GM23338 (cell line): ENCODE measurements around the gene RNF217. TPM values are rescaled to one million over a fixed set of nuclear protein-coding genes. Genes with fewer than 3 reads are reported as not detected.

Experiments used
- ATAC-seq: fragments of 200-7000 bp; cut with Tn5 transposase; 3 replicates; pipeline ENCODE4 v1.9.1; 2020
- DNase-seq: peaks from one replicate; pipeline ENCODE4 v3.0.0-alpha.2; 2015; ENCODE audit warnings: low spot score
- H2AFZ ChIP-seq: fragments of 200-600 bp; sonication (generic); 2 replicates; pipeline ENCODE4 v1.8.0; 2016; ENCODE audit warnings: antibody characterized with exemption, mild to moderate bottlenecking, moderate library complexity
- H3F3A ChIP-seq: fragments of 200-600 bp; sonication (generic); replicated peaks from 2 replicates; pipeline ENCODE4 v1.8.0; 2017; ENCODE audit warnings: antibody characterized with exemption, mixed run types, low read depth
- H3K27ac ChIP-seq: fragments of 200-600 bp; sonication (generic); 2 replicates; pipeline ENCODE4 v1.6.1; 2016; ENCODE audit warnings: low read depth
- H3K27me3 ChIP-seq: fragments of 200-600 bp; sonication (generic); 2 replicates; pipeline ENCODE4 v1.8.0; 2016; ENCODE audit warnings: mild to moderate bottlenecking, mixed run types, moderate library complexity; ENCODE audit not compliant: insufficient read depth
- H3K36me3 ChIP-seq: fragments of 200-600 bp; sonication (generic); 2 replicates; pipeline ENCODE4 v1.8.0; 2016; ENCODE audit warnings: mild to moderate bottlenecking; ENCODE audit not compliant: insufficient read depth
- H3K4me1 ChIP-seq: fragments of 200-600 bp; sonication (generic); 2 replicates; pipeline ENCODE4 v1.8.0; 2016; ENCODE audit warnings: mild to moderate bottlenecking, moderate library complexity; ENCODE audit not compliant: insufficient read depth
- H3K4me2 ChIP-seq: fragments of 200-600 bp; sonication (generic); 2 replicates; pipeline ENCODE4 v1.7.1; 2017; ENCODE audit warnings: mixed run types
- H3K4me3 ChIP-seq: fragments of 200-600 bp; sonication (generic); 2 replicates; pipeline ENCODE4 v1.6.1; 2016; ENCODE audit warnings: mixed run types
- H3K79me2 ChIP-seq: fragments of 200-600 bp; sonication (generic); replicated peaks from 2 replicates; pipeline ENCODE4 v1.8.0; 2017; ENCODE audit warnings: mild to moderate bottlenecking; ENCODE audit not compliant: insufficient read depth
- H3K9me2 ChIP-seq: fragments of 200-600 bp; sonication (generic); 2 replicates; pipeline ENCODE4 v1.8.0; 2017; ENCODE audit not compliant: insufficient read depth
- H4K20me1 ChIP-seq: fragments of 200-600 bp; sonication (generic); replicated peaks from 2 replicates; pipeline ENCODE4 v1.8.0; 2017; ENCODE audit warnings: mild to moderate bottlenecking; ENCODE audit not compliant: insufficient read depth
- H3K27ac Mint-ChIP-seq: 2 replicates; pipeline ENCODE4 v1.8.0; 2020; ENCODE audit warnings: inconsistent platforms, mild to moderate bottlenecking, moderate library complexity, mixed read lengths
- H3K27me3 Mint-ChIP-seq: 3 replicates; pipeline ENCODE4 v1.8.0; 2022; ENCODE audit warnings: low read depth, mild to moderate bottlenecking, moderate library complexity, mixed read lengths, inconsistent platforms; ENCODE audit not compliant: insufficient read depth, poor library complexity
- H3K36me3 Mint-ChIP-seq: 3 replicates; pipeline ENCODE4 v1.8.0; 2021; ENCODE audit warnings: low read depth, mild to moderate bottlenecking, inconsistent platforms, moderate library complexity, mixed read lengths
- H3K4me1 Mint-ChIP-seq: 3 replicates; pipeline ENCODE4 v1.8.0; 2020; ENCODE audit warnings: mild to moderate bottlenecking, inconsistent platforms, mixed read lengths
- H3K4me3 Mint-ChIP-seq: 3 replicates; pipeline ENCODE4 v1.8.0; 2021; ENCODE audit warnings: moderate library complexity, mild to moderate bottlenecking, inconsistent platforms, mixed read lengths
- H3K9me3 Mint-ChIP-seq: 3 replicates; pipeline ENCODE4 v1.8.0; 2020; ENCODE audit warnings: moderate library complexity, mild to moderate bottlenecking, inconsistent platforms, mixed read lengths
- CREB1 ChIP-seq: fragments of 250-450 bp; sonication (Bioruptor Pico); IDR thresholded peaks from 2 replicates; pipeline ENCODE4 v1.5.0; 2020; ENCODE audit warnings: low read depth, mild to moderate bottlenecking, moderate library complexity
- EZH2 ChIP-seq: fragments of 200-600 bp; sonication (generic); IDR thresholded peaks from one replicate; pipeline ENCODE4 v1.8.0; 2017; ENCODE audit warnings: antibody characterized with exemption, mild to moderate bottlenecking, low read depth; ENCODE audit not compliant: unreplicated experiment
- EZH2phosphoT487 ChIP-seq: fragments of 200-600 bp; sonication (generic); IDR thresholded peaks from one replicate; pipeline ENCODE4 v1.8.1; 2018; ENCODE audit warnings: antibody characterized with exemption; ENCODE audit not compliant: unreplicated experiment
- STAT1 ChIP-seq: IDR thresholded peaks from one replicate; pipeline ENCODE4 v1.6.1; 2016; ENCODE audit warnings: antibody characterized with exemption; ENCODE audit not compliant: unreplicated experiment
- ZNF114 ChIP-seq: fragments of 250-450 bp; sonication (Bioruptor Pico); IDR thresholded peaks from 2 replicates; pipeline ENCODE4 v1.5.0; 2020; ENCODE audit warnings: mild to moderate bottlenecking, moderate library complexity
- polyA plus RNA-seq: library from polyadenylated mRNA; unstranded; fragments of >200 nt; fragmentation: Nextera tagmentation; extraction: Ambion mirVana; gene quantifications from 2 replicates; pipeline ENCODE4 v1.2.1, GENCODE V29; 2016
- total RNA-seq: library from RNA; depleted of rRNA; stranded (reverse); fragments of >200 nt; shearing (Covaris generic); gene quantifications from 2 replicates; pipeline ENCODE4 v1.2.3, GENCODE V29; 2014
- TF ChIP-seq, protein P1 (sequence below): IDR thresholded peaks from one replicate; pipeline ENCODE4 v1.6.1; 2018; ENCODE audit warnings: antibody characterized with exemption; ENCODE audit not compliant: unreplicated experiment
- TF ChIP-seq, protein P2 (sequence below): fragments of 250-450 bp; sonication (Bioruptor Pico); IDR thresholded peaks from 2 replicates; pipeline ENCODE4 v1.5.0; 2020; ENCODE audit warnings: mild to moderate bottlenecking, moderate library complexity
- TF ChIP-seq, protein P3 (sequence below): IDR thresholded peaks from 2 replicates; pipeline ENCODE4 v1.6.1; 2016; ENCODE audit warnings: antibody characterized with exemption

The RNF217 gene
- total and polyA plus RNA-seq, 2 experiments from 2014 or later, result 1.7 to 6.2 TPM

GRCh38 chr6:124987999-124988591, 25.9 kb downstream of the RNF217 start (continued):
- no peak for TF ChIP-seq STAT1
- TF ChIP-seq EZH2, result no peak
- TF ChIP-seq, protein P1, sequence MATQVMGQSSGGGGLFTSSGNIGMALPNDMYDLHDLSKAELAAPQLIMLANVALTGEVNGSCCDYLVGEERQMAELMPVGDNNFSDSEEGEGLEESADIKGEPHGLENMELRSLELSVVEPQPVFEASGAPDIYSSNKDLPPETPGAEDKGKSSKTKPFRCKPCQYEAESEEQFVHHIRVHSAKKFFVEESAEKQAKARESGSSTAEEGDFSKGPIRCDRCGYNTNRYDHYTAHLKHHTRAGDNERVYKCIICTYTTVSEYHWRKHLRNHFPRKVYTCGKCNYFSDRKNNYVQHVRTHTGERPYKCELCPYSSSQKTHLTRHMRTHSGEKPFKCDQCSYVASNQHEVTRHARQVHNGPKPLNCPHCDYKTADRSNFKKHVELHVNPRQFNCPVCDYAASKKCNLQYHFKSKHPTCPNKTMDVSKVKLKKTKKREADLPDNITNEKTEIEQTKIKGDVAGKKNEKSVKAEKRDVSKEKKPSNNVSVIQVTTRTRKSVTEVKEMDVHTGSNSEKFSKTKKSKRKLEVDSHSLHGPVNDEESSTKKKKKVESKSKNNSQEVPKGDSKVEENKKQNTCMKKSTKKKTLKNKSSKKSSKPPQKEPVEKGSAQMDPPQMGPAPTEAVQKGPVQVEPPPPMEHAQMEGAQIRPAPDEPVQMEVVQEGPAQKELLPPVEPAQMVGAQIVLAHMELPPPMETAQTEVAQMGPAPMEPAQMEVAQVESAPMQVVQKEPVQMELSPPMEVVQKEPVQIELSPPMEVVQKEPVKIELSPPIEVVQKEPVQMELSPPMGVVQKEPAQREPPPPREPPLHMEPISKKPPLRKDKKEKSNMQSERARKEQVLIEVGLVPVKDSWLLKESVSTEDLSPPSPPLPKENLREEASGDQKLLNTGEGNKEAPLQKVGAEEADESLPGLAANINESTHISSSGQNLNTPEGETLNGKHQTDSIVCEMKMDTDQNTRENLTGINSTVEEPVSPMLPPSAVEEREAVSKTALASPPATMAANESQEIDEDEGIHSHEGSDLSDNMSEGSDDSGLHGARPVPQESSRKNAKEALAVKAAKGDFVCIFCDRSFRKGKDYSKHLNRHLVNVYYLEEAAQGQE, result no peak
- TF ChIP-seq EZH2phosphoT487, result no peak

- ATAC-seq (no peak), DNase-seq (no peak)
- Histone ChIP-seq H3K79me2 (no peaks in the 10 kb centered on the region), H3K27me3 (no peaks in the 10 kb centered on the region), H3F3A (no peaks in the 10 kb centered on the region), H3K36me3 (no peaks in the 10 kb centered on the region), H3K9me2 (no peaks in the 10 kb centered on the region), H3K4me1 (no peaks in the 10 kb centered on the region), H2AFZ (no peak overlapping the region), H4K20me1 (no peaks in the 10 kb centered on the region), H3K4me2 (no peak overlapping the region), H3K4me3 (no peak overlapping the region), H3K27ac (no peak overlapping the region)
- Mint-ChIP-seq H3K36me3 (no peaks in the 10 kb centered on the region), H3K27ac (no peak overlapping the region), H3K27me3 (no peaks in the 10 kb centered on the region), H3K9me3 (no peaks in the 10 kb centered on the region), H3K4me3 (no peak overlapping the region), H3K4me1 (peaks cover 9% of the 10 kb centered on the region; the same call in 2 of the 3 replicates)
- TF ChIP-seq, protein P2, sequence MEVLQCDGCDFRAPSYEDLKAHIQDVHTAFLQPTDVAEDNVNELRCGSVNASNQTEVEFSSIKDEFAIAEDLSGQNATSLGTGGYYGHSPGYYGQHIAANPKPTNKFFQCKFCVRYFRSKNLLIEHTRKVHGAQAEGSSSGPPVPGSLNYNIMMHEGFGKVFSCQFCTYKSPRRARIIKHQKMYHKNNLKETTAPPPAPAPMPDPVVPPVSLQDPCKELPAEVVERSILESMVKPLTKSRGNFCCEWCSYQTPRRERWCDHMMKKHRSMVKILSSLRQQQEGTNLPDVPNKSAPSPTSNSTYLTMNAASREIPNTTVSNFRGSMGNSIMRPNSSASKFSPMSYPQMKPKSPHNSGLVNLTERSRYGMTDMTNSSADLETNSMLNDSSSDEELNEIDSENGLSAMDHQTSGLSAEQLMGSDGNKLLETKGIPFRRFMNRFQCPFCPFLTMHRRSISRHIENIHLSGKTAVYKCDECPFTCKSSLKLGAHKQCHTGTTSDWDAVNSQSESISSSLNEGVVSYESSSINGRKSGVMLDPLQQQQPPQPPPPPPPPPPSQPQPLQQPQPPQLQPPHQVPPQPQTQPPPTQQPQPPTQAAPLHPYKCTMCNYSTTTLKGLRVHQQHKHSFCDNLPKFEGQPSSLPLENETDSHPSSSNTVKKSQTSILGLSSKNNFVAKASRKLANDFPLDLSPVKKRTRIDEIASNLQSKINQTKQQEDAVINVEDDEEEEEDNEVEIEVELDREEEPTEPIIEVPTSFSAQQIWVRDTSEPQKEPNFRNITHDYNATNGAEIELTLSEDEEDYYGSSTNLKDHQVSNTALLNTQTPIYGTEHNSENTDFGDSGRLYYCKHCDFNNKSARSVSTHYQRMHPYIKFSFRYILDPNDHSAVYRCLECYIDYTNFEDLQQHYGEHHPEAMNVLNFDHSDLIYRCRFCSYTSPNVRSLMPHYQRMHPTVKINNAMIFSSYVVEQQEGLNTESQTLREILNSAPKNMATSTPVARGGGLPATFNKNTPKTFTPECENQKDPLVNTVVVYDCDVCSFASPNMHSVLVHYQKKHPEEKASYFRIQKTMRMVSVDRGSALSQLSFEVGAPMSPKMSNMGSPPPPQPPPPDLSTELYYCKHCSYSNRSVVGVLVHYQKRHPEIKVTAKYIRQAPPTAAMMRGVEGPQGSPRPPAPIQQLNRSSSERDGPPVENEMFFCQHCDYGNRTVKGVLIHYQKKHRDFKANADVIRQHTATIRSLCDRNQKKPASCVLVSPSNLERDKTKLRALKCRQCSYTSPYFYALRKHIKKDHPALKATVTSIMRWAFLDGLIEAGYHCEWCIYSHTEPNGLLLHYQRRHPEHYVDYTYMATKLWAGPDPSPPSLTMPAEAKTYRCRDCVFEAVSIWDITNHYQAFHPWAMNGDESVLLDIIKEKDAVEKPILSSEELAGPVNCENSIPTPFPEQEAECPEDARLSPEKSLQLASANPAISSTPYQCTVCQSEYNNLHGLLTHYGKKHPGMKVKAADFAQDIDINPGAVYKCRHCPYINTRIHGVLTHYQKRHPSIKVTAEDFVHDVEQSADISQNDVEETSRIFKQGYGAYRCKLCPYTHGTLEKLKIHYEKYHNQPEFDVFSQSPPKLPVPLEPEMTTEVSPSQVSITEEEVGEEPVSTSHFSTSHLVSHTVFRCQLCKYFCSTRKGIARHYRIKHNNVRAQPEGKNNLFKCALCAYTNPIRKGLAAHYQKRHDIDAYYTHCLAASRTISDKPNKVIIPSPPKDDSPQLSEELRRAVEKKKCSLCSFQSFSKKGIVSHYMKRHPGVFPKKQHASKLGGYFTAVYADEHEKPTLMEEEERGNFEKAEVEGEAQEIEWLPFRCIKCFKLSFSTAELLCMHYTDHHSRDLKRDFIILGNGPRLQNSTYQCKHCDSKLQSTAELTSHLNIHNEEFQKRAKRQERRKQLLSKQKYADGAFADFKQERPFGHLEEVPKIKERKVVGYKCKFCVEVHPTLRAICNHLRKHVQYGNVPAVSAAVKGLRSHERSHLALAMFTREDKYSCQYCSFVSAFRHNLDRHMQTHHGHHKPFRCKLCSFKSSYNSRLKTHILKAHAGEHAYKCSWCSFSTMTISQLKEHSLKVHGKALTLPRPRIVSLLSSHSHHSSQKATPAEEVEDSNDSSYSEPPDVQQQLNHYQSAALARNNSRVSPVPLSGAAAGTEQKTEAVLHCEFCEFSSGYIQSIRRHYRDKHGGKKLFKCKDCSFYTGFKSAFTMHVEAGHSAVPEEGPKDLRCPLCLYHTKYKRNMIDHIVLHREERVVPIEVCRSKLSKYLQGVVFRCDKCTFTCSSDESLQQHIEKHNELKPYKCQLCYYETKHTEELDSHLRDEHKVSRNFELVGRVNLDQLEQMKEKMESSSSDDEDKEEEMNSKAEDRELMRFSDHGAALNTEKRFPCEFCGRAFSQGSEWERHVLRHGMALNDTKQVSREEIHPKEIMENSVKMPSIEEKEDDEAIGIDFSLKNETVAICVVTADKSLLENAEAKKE (CRISPR knock-in tag), result no peak
- TF ChIP-seq EZH2 (no peak), ZNF114 (CRISPR knock-in tag) (no peak), CREB1 (CRISPR knock-in tag) (no peak)
- TF ChIP-seq, protein P1, result no peak
- TF ChIP-seq, protein P3, sequence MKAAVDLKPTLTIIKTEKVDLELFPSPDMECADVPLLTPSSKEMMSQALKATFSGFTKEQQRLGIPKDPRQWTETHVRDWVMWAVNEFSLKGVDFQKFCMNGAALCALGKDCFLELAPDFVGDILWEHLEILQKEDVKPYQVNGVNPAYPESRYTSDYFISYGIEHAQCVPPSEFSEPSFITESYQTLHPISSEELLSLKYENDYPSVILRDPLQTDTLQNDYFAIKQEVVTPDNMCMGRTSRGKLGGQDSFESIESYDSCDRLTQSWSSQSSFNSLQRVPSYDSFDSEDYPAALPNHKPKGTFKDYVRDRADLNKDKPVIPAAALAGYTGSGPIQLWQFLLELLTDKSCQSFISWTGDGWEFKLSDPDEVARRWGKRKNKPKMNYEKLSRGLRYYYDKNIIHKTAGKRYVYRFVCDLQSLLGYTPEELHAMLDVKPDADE, result no peak
Observed at GRCh38 chr6:124989136-124989983, 27.1 kb downstream of the RNF217 start.
